ENCODE measurements around the gene CNTN4. TPM values are rescaled to one million over a fixed set of nuclear protein-coding genes. Genes with fewer than 3 reads are reported as not detected.

CNTN4 gene
- total and polyA plus RNA-seq, 2 donors (not counting 3 experiments of a cell fraction or from before 2014, with no cell fraction given), result not detected

DNA sequence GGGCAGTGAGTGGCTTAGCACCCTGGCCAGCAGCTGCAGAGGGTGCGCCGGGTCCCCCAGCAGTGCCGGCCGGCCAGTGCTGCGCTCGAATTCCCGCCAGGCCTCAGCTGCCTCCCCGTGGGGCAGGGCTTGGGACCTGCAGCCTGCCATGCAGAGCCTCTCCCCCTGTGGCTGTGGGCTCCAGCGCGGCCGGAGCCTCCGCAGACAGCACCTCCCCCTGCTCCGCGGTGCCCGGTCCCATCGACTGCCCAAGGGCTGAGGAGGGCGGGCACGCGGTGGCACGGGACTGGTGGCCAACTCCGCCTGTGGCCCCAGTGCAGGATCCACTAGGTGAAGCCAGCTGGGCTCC, 386.3 kb downstream of the CNTN4 start:
- intact Hi-C loops (cut with micrococcal nuclease) (no loop called here), dilution Hi-C loops (cut with MboI; ENCODE audit: extremely low pct_ligation_motif_present, low sequenced_read_pairs) (no loop called here)
- Histone ChIP-seq H3K79me2 (ENCODE audit: control insufficient read depth, insufficient read depth, low read length) (no peaks in the 10 kb centered on the region), H3K9me1 (replicated peaks; ENCODE audit: control insufficient read depth, extremely low read depth, insufficient read depth, low read length) (no peaks in the 10 kb centered on the region), H3K4me2 (ENCODE audit: insufficient read depth, low read length) (no peak overlapping the region), H3K9me3 (replicated peaks; ENCODE audit: control insufficient read depth, insufficient read depth, low read length) (no peaks in the 10 kb centered on the region), H2AFZ (ENCODE audit: low read depth, low read length) (no peak overlapping the region), H3K27me3 (ENCODE audit: control insufficient read depth in 2 of 2, insufficient read depth in 2 of 2, low read length in 2 of 2) (no peaks in the 10 kb centered on the region), H3K9ac (replicated peaks; ENCODE audit: extremely low read depth, insufficient read depth, low read length) (no peak overlapping the region), H3K27ac (ENCODE audit: insufficient read depth, low read depth, low read length) (no peak overlapping the region), H3K4me1 (ENCODE audit: control insufficient read depth, extremely low read depth, insufficient read depth, low read length) (no peaks in the 10 kb centered on the region), H3K4me3 (replicated peaks in 1 of 3; ENCODE audit: insufficient read depth in 1 of 3, low read depth in 1 of 3, low read length in 3 of 3) (no peak overlapping the region), H4K20me1 (replicated peaks; ENCODE audit: control insufficient read depth, extremely low read depth, insufficient read depth, low read length) (no peaks in the 10 kb centered on the region), H3K36me3 (ENCODE audit: control insufficient read depth in 2 of 2, extremely low read depth in 1 of 2, insufficient read depth in 2 of 2, low read length in 2 of 2) (no peaks in the 10 kb centered on the region)
- no peak for TF ChIP-seq POLR2A (IDR thresholded peaks at IDR 0.05; ENCODE audit: low read depth, low read length)
- no peak for TF ChIP-seq MAX (IDR thresholded peaks at IDR 0.05; ENCODE audit: insufficient read depth, insufficient read length)
- no peak for TF ChIP-seq FOS (IDR thresholded peaks at IDR 0.05; ENCODE audit: borderline replicate concordance, insufficient read depth, low read length)
- no peak for TF ChIP-seq CTCF (IDR thresholded peaks at IDR 0.05; ENCODE audit: extremely low read depth in 1 of 2, insufficient read depth in 1 of 2, low read depth in 1 of 2, low read length in 2 of 2)
- TF ChIP-seq GATA2 (IDR thresholded peaks at IDR 0.05; ENCODE audit: insufficient read depth, insufficient read length, low read depth, low read length), result no peak
- TF ChIP-seq POLR2AphosphoS5 (IDR thresholded peaks at IDR 0.05; ENCODE audit: insufficient read depth, low read depth, low read length), result no peak
- TF ChIP-seq MYC (IDR thresholded peaks at IDR 0.05; ENCODE audit: low read depth, low read length), result no peak
- TF ChIP-seq JUN (IDR thresholded peaks at IDR 0.05; ENCODE audit: borderline replicate concordance, insufficient read depth, insufficient read length, low read depth), result no peak
- TF ChIP-seq EZH2 (IDR thresholded peaks at IDR 0.05; ENCODE audit: borderline replicate concordance, low read depth, low read length, severe bottlenecking), result no peak
- ChIA-PET POLR2A (no interaction called here), CTCF (no interaction called here)
- no peak for DNase-seq (ENCODE audit: low read depth, low spot score)
- BruUV-seq (replicated peaks), result no TSS peak
- FAIRE-seq, result no peak

Measured in endothelial cell of umbilical vein (primary cell).